Measurements from ENCODE around the gene SERINC5. TPM values are rescaled to one million over a fixed set of nuclear protein-coding genes. Genes with fewer than 3 reads are reported as not detected.
"Not testable (repeated sequence)": the region's sequence is repeated elsewhere in the genome, so short reads cannot be mapped to it uniquely, and the experiment has no call there.

Gene SERINC5
- total and polyA plus RNA-seq, 8 donors: 36.7 to 80.7 (median 47.1) TPM

GRCh38 chr5:80191397-80191796, 64.5 kb downstream of the SERINC5 start:
- H3K27me3 ChIP-seq: no peaks in the 10 kb centered on the region
- DNase-seq (no peak), ATAC-seq (no peak)
- H3K4me1 ChIP-seq: peaks cover 53 to 59% of the 10 kb centered on the region in 2 donors
- H3K27ac ChIP-seq: peak overlapping the region in 1 of 2 donors; percentile 65
- no peaks in the 10 kb centered on the region for H3K9me3 ChIP-seq
- TF ChIP-seq CTCF (IDR thresholded peaks at IDR 0.05): no peak
- H3K36me3 ChIP-seq: no peaks in the 10 kb centered on the region
- intact Hi-C loops (cut with DNase I): no loop called here
- H3K4me3 ChIP-seq: no peak overlapping the region

GRCh38 chr5:80190960-80191359, 64.9 kb downstream of the SERINC5 start:
- ATAC-seq (no peak), DNase-seq (no peak)
- Histone ChIP-seq H3K4me3 (no peak overlapping the region), H3K4me1 (peaks cover 54 to 63% of the 10 kb centered on the region in 2 donors), H3K27me3 (no peaks in the 10 kb centered on the region), H3K36me3 (no peaks in the 10 kb centered on the region), H3K9me3 (no peaks in the 10 kb centered on the region), H3K27ac (no peak overlapping the region)
- intact Hi-C loops (cut with DNase I): no loop called here
- no peak for TF ChIP-seq CTCF (IDR thresholded peaks at IDR 0.05)

- DNase-seq (no peak), ATAC-seq (no peak)
- peaks cover 47 to 58% of the 10 kb centered on the region in 2 donors for H3K4me1 ChIP-seq
- TF ChIP-seq CTCF (IDR thresholded peaks at IDR 0.05): no peak
- no peaks in the 10 kb centered on the region for H3K36me3 ChIP-seq
- H3K27ac ChIP-seq: peak overlapping the region in 1 of 2 donors; percentile 45
- no peak overlapping the region for H3K4me3 ChIP-seq
- H3K9me3 ChIP-seq: no peaks in the 10 kb centered on the region
- intact Hi-C loops (cut with DNase I): no loop called here
- H3K27me3 ChIP-seq: no peaks in the 10 kb centered on the region
Observed at GRCh38 chr5:80189701-80190100, 66.1 kb downstream of the SERINC5 start.

- no peak overlapping the region for H3K4me3 ChIP-seq
- no peak for DNase-seq
- H3K27ac ChIP-seq: peak overlapping the region in 1 of 2 donors; percentile 45
Observed at GRCh38 chr5:80189201-80189600, 66.6 kb downstream of the SERINC5 start.

GRCh38 chr5:80187421-80188090, 68.3 kb downstream of the SERINC5 start:
- intact Hi-C loops (cut with DNase I): no loop called here
- no peaks in the 10 kb centered on the region for H3K36me3 ChIP-seq
- no peaks in the 10 kb centered on the region for H3K9me3 ChIP-seq
- peak overlapping the region; percentile 17 to 53 for H3K27ac ChIP-seq
- H3K4me3 ChIP-seq: no peak overlapping the region
- DNase-seq (no peak), ATAC-seq (peak; percentile 15)
- H3K27me3 ChIP-seq: no peaks in the 10 kb centered on the region
- no peak for TF ChIP-seq CTCF (IDR thresholded peaks at IDR 0.05)
- peaks cover 31 to 56% of the 10 kb centered on the region in 2 donors for H3K4me1 ChIP-seq

More at GRCh38 chr5:80189201-80189600, 66.6 kb downstream of the SERINC5 start:
- TF ChIP-seq CTCF (IDR thresholded peaks at IDR 0.05): no peak
- H3K27me3 ChIP-seq: no peaks in the 10 kb centered on the region
- ATAC-seq: no peak
- no peaks in the 10 kb centered on the region for H3K9me3 ChIP-seq
- peaks cover 42 to 57% of the 10 kb centered on the region in 2 donors for H3K4me1 ChIP-seq
- intact Hi-C loops (cut with DNase I): no loop called here
- no peaks in the 10 kb centered on the region for H3K36me3 ChIP-seq

GRCh38 chr5:80185535-80185934, 70.3 kb downstream of the SERINC5 start:
- H3K27me3 ChIP-seq; H3K4me3 ChIP-seq; H3K36me3 ChIP-seq; intact Hi-C loops (cut with DNase I); DNase-seq; ATAC-seq; H3K9me3 ChIP-seq: not testable (repeated sequence)
- H3K27ac ChIP-seq: peak overlapping the region in 1 of 2 donors; percentile 53
- H3K4me1 ChIP-seq: peaks cover 25 to 53% of the 10 kb centered on the region in 2 donors

Data from left lung (tissue), 10 donors.